ENCODE results near the gene CDH4. TPM values are rescaled to one million over a fixed set of nuclear protein-coding genes. Genes with fewer than 3 reads are reported as not detected.

The CDH4 gene
- total and polyA plus RNA-seq, 2 of the 8 experiments (the other 6 are each of a cell fraction or from before 2014, with no cell fraction given): 4.3 to 7.9 TPM

- TF ChIP-seq CHD7 (IDR thresholded peaks at IDR 0.05; ENCODE audit: insufficient replicate concordance, low read length) (no peak), FOSL1 (IDR thresholded peaks at IDR 0.05; ENCODE audit: insufficient read depth, low read depth, low read length) (no peak), CBX8 (IDR thresholded peaks at IDR 0.05; ENCODE audit: borderline replicate concordance, low read depth, low read length) (no peak), KDM1A (IDR thresholded peaks at IDR 0.05; ENCODE audit: borderline replicate concordance, low read length) (no peak), CTBP2 (IDR thresholded peaks at IDR 0.05; ENCODE audit: borderline replicate concordance, insufficient read depth, insufficient read length, low read length) (no peak)
Observed at GRCh38 chr20:61292821-61293612, 41.0 kb downstream of the CDH4 start (continued).

All from H1 (cell line).